ENCODE measurements around the gene LPAR1.

DNA sequence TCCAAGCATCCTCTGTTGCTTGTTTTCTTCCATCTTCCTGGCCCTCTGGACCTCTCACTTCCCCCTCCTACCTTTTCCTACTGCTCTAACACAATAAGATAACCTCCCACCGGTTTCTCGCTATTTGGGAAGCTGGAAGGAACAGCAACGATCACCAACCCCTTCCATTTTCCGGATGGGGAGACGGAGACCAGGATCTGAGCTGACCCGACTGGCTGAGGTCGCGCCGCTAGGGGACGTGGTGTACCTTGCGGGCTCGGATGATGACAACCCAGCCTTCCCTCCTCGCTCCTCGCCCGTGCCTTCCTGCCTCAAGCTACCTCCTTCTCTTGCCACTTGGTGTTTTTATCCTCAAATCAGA, 1.9 kb downstream of the LPAR1 start:
- TF ChIP-seq TARDBP (IDR thresholded peaks at IDR 0.05) (no peak), SUZ12 (IDR thresholded peaks at IDR 0.05) (no peak), SP1 (IDR thresholded peaks at IDR 0.05) (no peak), NFRKB (IDR thresholded peaks at IDR 0.05) (no peak), FOXM1 (IDR thresholded peaks at IDR 0.05; ENCODE audit: borderline replicate concordance) (no peak)
